Tibial artery (tissue), 4 donors: Measurements from ENCODE around the gene ARSJ.
A peak's percentile ranks its signal among the peaks of the same experiment; 100 is the strongest.

Experiments used
- DNase-seq, 2 donors: peaks; one replicate each; pipeline ENCODE4 v3.0.0-alpha.2; 2019
- H3K27ac ChIP-seq, 2 donors: fragments of 200-600 bp; sonication (generic) in 1 of 2; 1 replicate in 1 of 2; 2 replicates in 1 of 2; pipeline ENCODE4 v1.5.1; 2018 to 2019; ENCODE audit warnings: mild to moderate bottlenecking in 1 of 2
- H3K27me3 ChIP-seq, 2 donors: fragments of 200-600 bp; sonication (generic) in 1 of 2; one replicate each; pipeline versions ENCODE4 v1.5.1 to v1.6.0; 2016 to 2019
- H3K36me3 ChIP-seq, 3 donors: fragments of 200-600 bp; sonication (generic) in 2 of 3; one replicate each; pipeline ENCODE4 v1.5.1; 2016 to 2019; ENCODE audit warnings: mild to moderate bottlenecking in 2 of 3
- H3K4me1 ChIP-seq, 4 donors: fragments of 200-600 bp; sonication (generic) in 2 of 4; 1 replicate in 3 of 4; 2 replicates in 1 of 4; pipeline ENCODE4 v1.5.1; 2016 to 2019
- H3K4me3 ChIP-seq, 2 donors: fragments of 200-600 bp; sonication (generic) in 1 of 2; 1 replicate in 1 of 2; 2 replicates in 1 of 2; pipeline ENCODE4 v1.5.1; 2018 to 2019; ENCODE audit warnings: mild to moderate bottlenecking in 2 of 2
- H3K9me3 ChIP-seq, 3 donors: fragments of 200-600 bp; sonication (generic) in 1 of 3; one replicate each; pipeline ENCODE4 v1.5.1; 2016 to 2019
- intact Hi-C: fragments of 100-400 bp; cut with DNase I; formaldehyde crosslinking; loops from one replicate; pipeline ENCODE4 v1.15.0; 2023; ENCODE audit warnings: low total_unique reads
- TF ChIP-seq, protein P1 (sequence below), 2 experiments: fragments of 200-600 bp in 1 of 2; fragments of 450-650 bp in 1 of 2; IDR thresholded peaks; one replicate each; pipeline ENCODE4 v1.5.1; 2017 to 2019; ENCODE audit warnings: antibody characterized with exemption in 2 of 2, mild to moderate bottlenecking in 1 of 2, moderate library complexity in 1 of 2

ARSJ gene

DNA sequence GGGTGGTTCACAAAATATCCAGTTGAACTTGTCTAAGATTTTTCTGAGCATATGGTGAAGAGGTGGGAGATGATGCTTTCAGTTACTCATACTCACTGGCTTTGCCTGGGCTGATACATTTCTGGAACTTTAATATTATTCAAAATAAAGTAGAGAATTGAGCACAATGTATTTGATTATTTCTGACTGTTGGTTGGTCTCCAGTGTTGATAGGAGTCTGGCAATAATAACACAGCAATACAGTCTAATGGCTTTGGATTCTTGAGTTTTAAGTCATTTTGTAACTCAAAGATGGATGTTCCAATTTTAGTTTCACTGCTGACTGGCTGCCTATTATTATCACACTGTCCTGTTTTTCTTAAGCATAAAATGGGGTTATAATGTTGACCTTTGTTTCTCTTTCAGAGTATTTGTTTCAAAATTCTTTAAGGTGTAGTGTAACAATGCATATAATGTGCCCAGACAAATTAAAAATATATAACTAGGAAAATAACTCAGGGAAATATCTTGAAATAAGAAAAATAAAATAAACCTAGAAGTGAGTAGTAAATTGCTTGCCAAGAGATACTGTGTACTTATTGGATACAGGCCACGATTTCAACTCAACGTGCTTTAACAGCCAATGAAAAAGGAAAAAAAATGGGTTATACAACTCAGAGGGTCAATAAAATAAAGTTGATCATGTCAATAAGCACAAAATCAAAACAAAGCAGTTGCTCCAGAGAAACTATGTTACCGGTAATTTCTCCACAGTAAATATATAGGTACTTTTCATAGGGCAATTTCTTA is 99.0 kb downstream of the ARSJ start:
- Histone ChIP-seq H3K27me3 (no peaks in the 10 kb centered on the region), H3K4me3 (no peak overlapping the region), H3K36me3 (no peaks in the 10 kb centered on the region), H3K27ac (peak overlapping the region; percentile 12 to 14), H3K4me1 (peaks cover 0 to 25% (median 2%) of the 10 kb centered on the region in 4 donors), H3K9me3 (no peaks in the 10 kb centered on the region)
- TF ChIP-seq, protein P1, sequence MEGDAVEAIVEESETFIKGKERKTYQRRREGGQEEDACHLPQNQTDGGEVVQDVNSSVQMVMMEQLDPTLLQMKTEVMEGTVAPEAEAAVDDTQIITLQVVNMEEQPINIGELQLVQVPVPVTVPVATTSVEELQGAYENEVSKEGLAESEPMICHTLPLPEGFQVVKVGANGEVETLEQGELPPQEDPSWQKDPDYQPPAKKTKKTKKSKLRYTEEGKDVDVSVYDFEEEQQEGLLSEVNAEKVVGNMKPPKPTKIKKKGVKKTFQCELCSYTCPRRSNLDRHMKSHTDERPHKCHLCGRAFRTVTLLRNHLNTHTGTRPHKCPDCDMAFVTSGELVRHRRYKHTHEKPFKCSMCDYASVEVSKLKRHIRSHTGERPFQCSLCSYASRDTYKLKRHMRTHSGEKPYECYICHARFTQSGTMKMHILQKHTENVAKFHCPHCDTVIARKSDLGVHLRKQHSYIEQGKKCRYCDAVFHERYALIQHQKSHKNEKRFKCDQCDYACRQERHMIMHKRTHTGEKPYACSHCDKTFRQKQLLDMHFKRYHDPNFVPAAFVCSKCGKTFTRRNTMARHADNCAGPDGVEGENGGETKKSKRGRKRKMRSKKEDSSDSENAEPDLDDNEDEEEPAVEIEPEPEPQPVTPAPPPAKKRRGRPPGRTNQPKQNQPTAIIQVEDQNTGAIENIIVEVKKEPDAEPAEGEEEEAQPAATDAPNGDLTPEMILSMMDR (IDR thresholded peaks at IDR 0.05) = no peak
- intact Hi-C loops = no loop called here
- no peak for DNase-seq

DNA sequence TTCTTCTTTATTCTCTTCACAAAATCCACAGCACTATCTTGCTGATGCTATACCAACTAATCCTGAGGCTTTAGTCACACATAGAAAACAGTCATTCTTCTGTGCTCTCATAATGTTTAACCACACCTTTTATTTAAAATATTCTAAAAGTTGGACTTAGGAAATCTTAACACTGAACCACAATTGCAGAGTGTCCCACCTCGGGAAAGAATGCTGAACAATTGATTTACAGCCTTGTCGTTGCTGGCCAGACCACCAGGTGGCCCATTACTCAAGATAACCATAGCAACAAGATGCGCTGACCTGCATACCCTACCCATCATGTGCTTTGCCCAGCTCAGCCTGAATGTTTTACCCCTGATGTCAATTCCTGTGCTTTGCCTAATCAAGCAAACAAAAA is 100.8 kb downstream of the ARSJ start:
- intact Hi-C loops = no loop called here

DNA sequence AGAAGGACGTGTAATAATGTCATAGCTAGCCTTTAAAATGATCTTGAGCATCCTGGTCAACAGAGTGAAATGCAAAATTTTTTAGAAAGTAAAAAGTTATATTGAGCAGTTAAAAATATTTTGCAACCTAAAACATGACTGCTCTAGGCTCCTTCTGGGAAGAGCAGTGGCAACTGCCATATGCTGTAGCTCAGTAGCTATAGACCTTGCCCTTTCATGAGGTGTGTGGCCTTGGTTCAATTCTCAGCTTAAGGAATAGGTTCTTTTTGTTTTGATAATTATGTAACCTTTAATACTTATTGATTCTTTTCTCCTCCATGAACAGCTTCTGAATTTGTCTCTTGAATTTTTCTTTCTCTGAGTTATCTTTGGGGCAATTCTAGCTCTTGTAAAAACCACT is 105.0 kb downstream of the ARSJ start:
- TF ChIP-seq, protein P1 (IDR thresholded peaks at IDR 0.05) = no peak
- intact Hi-C loops = no loop called here
- Histone ChIP-seq H3K9me3 (no peaks in the 10 kb centered on the region), H3K4me1 (peaks cover 0 to 5% (median 0%) of the 10 kb centered on the region in 4 donors), H3K36me3 (no peaks in the 10 kb centered on the region), H3K27me3 (no peaks in the 10 kb centered on the region), H3K4me3 (no peak overlapping the region), H3K27ac (no peak overlapping the region)
- no peak for DNase-seq

More for the DNA sequence above, 100.8 kb downstream of the ARSJ start:
- no peak overlapping the region for H3K27ac ChIP-seq
- no peaks in the 10 kb centered on the region for H3K9me3 ChIP-seq
- peaks cover 0 to 25% (median 2%) of the 10 kb centered on the region in 4 donors for H3K4me1 ChIP-seq
- TF ChIP-seq, protein P1 (IDR thresholded peaks at IDR 0.05) = no peak
- no peak overlapping the region for H3K4me3 ChIP-seq
- H3K36me3 ChIP-seq = no peaks in the 10 kb centered on the region
- no peak for DNase-seq
- no peaks in the 10 kb centered on the region for H3K27me3 ChIP-seq

DNA sequence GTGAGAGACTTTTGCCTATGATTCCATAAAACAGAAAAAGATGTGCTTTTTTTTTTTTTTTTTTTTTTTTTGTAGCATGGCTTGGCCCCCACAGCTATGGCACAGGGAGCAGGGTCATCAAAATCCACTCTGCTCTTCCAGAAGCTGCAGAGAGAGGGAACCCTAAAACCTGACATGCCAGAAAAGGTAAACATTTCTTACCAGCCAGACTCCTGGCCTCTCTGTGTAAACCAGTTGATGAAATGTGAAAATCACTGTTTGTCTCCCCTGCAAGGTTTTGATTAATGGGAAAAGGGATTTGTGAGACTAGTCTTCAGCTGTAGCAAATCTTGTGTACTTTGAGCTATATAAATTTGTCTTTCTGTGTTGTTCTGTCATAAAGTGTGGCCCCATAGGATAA is 105.9 kb downstream of the ARSJ start:
- no peaks in the 10 kb centered on the region for H3K36me3 ChIP-seq
- H3K9me3 ChIP-seq = no peaks in the 10 kb centered on the region
- no peak overlapping the region for H3K4me3 ChIP-seq
- peaks cover 0 to 5% (median 0%) of the 10 kb centered on the region in 4 donors for H3K4me1 ChIP-seq
- no peak for DNase-seq
- H3K27ac ChIP-seq = no peak overlapping the region
- intact Hi-C loops = no loop called here
- no peaks in the 10 kb centered on the region for H3K27me3 ChIP-seq
- TF ChIP-seq, protein P1 (IDR thresholded peaks at IDR 0.05) = no peak

DNA sequence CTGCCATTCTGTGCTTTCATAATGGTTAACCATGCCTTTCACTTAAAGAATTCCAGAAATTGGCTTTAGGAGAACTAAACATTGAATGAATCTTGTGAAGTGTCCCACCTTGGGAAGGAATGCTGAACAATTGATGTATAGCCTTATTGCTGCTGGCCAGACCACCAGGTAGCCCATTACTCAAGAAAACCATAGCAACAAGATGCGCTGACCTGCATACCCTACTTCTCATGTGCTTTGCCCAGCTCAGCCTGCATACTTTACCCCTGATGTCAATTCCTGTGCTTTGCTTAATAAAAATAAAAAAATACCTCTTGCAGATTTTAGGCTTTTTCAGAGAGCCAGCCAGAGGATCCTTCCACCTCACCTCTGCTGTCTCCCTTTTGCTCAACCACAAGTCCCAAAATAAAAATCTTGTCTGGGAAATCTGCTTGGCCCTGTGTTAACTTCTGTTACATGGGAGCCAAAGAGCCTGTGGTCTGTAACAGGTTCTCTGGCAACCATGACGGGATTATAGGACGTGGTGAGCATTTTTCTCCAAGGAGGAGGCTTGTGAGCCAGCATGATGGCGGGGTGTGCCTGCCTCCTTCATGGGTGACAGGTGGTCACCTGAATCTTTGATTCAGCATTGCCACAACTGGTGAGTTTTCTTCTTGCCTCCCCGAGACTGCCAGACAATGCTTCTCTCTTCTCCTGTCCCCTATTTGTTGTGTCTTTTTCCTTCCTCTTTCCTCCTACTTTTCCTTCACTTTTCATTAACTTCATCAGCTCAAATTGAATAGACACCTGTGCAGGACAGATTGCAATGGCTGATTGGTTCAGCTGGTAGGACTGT is 106.8 kb downstream of the ARSJ start:
- Histone ChIP-seq H3K4me1 (peaks cover 0 to 5% (median 0%) of the 10 kb centered on the region in 4 donors), H3K4me3 (no peak overlapping the region), H3K36me3 (no peaks in the 10 kb centered on the region), H3K27me3 (no peaks in the 10 kb centered on the region), H3K27ac (no peak overlapping the region), H3K9me3 (no peaks in the 10 kb centered on the region)
- no peak for DNase-seq
- intact Hi-C loops = no loop called here
- TF ChIP-seq, protein P1 (IDR thresholded peaks at IDR 0.05) = no peak
